MM.1S (cell line): ENCODE measurements around the gene CCDC150.

Experiments
- DNase-seq: peaks from one replicate; pipeline ENCODE4 v3.0.0-alpha.2; 2015
- H2AFZ ChIP-seq: fragments of 300-600 bp; sonication (generic); 2 replicates; pipeline ENCODE4 v1.6.0; 2016; ENCODE audit warnings: antibody characterized with exemption, low read length
- H3F3A ChIP-seq: fragments of 300-600 bp; sonication (generic); 2 replicates; pipeline ENCODE4 v1.6.1; 2016; ENCODE audit warnings: mild to moderate bottlenecking, antibody characterized with exemption, low read length, moderate library complexity, mixed read lengths; ENCODE audit not compliant: insufficient read depth
- H3K27ac ChIP-seq: fragments of 300-600 bp; sonication (generic); 2 replicates; pipeline ENCODE4 v1.5.1; 2016; ENCODE audit warnings: mild to moderate bottlenecking, low read length
- H3K27me3 ChIP-seq: fragments of 300-600 bp; sonication (generic); replicated peaks from 2 replicates; pipeline ENCODE4 v1.6.0; 2016; ENCODE audit warnings: low read length; ENCODE audit not compliant: insufficient read depth
- H3K36me3 ChIP-seq: fragments of 300-600 bp; sonication (generic); replicated peaks from 2 replicates; pipeline ENCODE4 v1.6.1; 2016; ENCODE audit warnings: mild to moderate bottlenecking, low read length, mixed read lengths; ENCODE audit not compliant: insufficient read depth
- H3K4me1 ChIP-seq: fragments of 300-600 bp; sonication (generic); 2 replicates; pipeline ENCODE4 v1.6.1; 2016; ENCODE audit warnings: low read length, mixed read lengths
- H3K4me2 ChIP-seq: fragments of 300-600 bp; sonication (generic); 2 replicates; pipeline ENCODE4 v1.6.0; 2016; ENCODE audit warnings: low read depth, low read length
- H3K4me3 ChIP-seq: fragments of 300-600 bp; sonication (generic); 2 replicates; pipeline ENCODE4 v1.5.1; 2016; ENCODE audit warnings: low read length, mixed read lengths
- H3K79me2 ChIP-seq: fragments of 300-600 bp; sonication (generic); 2 replicates; pipeline ENCODE4 v1.6.1; 2016; ENCODE audit warnings: mixed run types, low read length, mixed read lengths
- H3K9ac ChIP-seq: fragments of 300-600 bp; sonication (generic); 2 replicates; pipeline ENCODE4 v1.6.1; 2016; ENCODE audit warnings: low read length, mixed read lengths
- H3K9me2 ChIP-seq: fragments of 300-600 bp; sonication (generic); replicated peaks from 2 replicates; pipeline ENCODE4 v1.6.1; 2016; ENCODE audit warnings: mild to moderate bottlenecking, low read length, mixed read lengths; ENCODE audit not compliant: insufficient read depth
- H3K9me3 ChIP-seq: fragments of 300-600 bp; sonication (generic); replicated peaks from 2 replicates; pipeline ENCODE4 v1.6.1; 2016; ENCODE audit warnings: mild to moderate bottlenecking, low read length, mixed read lengths; ENCODE audit not compliant: insufficient read depth
- H4K20me1 ChIP-seq: fragments of 300-600 bp; sonication (generic); 2 replicates; pipeline ENCODE4 v1.6.1; 2016; ENCODE audit warnings: mild to moderate bottlenecking, low read length, moderate library complexity, mixed read lengths; ENCODE audit not compliant: insufficient read depth
- EZH2 ChIP-seq: fragments of 300-600 bp; sonication (generic); optimal IDR thresholded peaks from 2 replicates; pipeline ENCODE3; 2017; ENCODE audit warnings: low read depth, mild to moderate bottlenecking, antibody characterized with exemption, low read length, mixed read lengths
- EZH2phosphoT487 ChIP-seq: fragments of 300-600 bp; sonication (generic); IDR thresholded peaks from 2 replicates; pipeline ENCODE4 v1.6.1; 2018; ENCODE audit warnings: antibody characterized with exemption, low read length
- TF ChIP-seq, protein P1 (sequence below): fragments of 300-600 bp; sonication (generic); IDR thresholded peaks from 2 replicates; pipeline ENCODE4 v1.5.1; 2016; ENCODE audit warnings: antibody characterized with exemption, low read length, mixed read lengths

Gene CCDC150

DNA sequence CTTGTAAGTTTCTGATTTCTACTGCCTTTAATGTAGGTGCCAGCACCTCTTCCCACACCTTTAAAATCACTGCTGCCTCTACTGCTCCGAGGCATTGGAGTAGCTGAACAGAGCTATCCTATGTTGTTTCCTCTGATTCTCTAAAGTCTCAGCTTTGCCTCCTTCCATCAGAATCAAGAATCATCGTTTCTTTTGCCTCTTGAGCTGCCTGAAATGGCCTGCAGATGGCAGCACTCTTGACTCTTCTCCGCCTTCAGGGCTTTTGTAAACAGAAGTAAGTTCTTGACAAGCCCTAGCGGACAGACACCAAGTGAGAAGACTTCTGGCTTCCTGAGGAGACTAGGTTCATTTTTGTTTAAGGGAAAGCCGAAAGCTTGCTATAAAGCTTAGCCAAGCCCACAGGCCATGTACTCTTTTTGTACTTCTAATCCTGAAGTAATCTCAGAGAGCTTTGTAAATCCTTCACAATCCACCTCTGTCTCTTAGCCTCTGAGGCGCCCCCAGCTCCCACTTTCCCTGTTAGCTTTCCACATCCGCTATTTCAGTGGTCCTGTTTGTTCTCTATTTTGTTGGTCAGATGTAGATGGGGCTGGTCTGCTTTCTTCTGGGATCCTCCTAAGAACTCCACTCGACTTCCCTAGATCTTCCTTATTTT, 111.6 kb downstream of the CCDC150 start:
- no peaks in the 10 kb centered on the region for H4K20me1 ChIP-seq
- H2AFZ ChIP-seq, result no peak overlapping the region
- H3K27ac ChIP-seq, result no peak overlapping the region
- no peak overlapping the region for H3K4me3 ChIP-seq
- TF ChIP-seq, protein P1, sequence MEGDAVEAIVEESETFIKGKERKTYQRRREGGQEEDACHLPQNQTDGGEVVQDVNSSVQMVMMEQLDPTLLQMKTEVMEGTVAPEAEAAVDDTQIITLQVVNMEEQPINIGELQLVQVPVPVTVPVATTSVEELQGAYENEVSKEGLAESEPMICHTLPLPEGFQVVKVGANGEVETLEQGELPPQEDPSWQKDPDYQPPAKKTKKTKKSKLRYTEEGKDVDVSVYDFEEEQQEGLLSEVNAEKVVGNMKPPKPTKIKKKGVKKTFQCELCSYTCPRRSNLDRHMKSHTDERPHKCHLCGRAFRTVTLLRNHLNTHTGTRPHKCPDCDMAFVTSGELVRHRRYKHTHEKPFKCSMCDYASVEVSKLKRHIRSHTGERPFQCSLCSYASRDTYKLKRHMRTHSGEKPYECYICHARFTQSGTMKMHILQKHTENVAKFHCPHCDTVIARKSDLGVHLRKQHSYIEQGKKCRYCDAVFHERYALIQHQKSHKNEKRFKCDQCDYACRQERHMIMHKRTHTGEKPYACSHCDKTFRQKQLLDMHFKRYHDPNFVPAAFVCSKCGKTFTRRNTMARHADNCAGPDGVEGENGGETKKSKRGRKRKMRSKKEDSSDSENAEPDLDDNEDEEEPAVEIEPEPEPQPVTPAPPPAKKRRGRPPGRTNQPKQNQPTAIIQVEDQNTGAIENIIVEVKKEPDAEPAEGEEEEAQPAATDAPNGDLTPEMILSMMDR, result peak; percentile 78
- no peak for TF ChIP-seq EZH2phosphoT487
- H3F3A ChIP-seq, result no peaks in the 10 kb centered on the region
- H3K27me3 ChIP-seq, result no peaks in the 10 kb centered on the region
- no peaks in the 10 kb centered on the region for H3K79me2 ChIP-seq
- H3K9me3 ChIP-seq, result no peaks in the 10 kb centered on the region
- H3K4me1 ChIP-seq, result peaks cover 14% of the 10 kb centered on the region
- H3K9ac ChIP-seq, result no peak overlapping the region
- DNase-seq, result peak; percentile 63
- no peaks in the 10 kb centered on the region for H3K36me3 ChIP-seq
- H3K9me2 ChIP-seq, result no peaks in the 10 kb centered on the region
- H3K4me2 ChIP-seq, result no peak overlapping the region

DNA sequence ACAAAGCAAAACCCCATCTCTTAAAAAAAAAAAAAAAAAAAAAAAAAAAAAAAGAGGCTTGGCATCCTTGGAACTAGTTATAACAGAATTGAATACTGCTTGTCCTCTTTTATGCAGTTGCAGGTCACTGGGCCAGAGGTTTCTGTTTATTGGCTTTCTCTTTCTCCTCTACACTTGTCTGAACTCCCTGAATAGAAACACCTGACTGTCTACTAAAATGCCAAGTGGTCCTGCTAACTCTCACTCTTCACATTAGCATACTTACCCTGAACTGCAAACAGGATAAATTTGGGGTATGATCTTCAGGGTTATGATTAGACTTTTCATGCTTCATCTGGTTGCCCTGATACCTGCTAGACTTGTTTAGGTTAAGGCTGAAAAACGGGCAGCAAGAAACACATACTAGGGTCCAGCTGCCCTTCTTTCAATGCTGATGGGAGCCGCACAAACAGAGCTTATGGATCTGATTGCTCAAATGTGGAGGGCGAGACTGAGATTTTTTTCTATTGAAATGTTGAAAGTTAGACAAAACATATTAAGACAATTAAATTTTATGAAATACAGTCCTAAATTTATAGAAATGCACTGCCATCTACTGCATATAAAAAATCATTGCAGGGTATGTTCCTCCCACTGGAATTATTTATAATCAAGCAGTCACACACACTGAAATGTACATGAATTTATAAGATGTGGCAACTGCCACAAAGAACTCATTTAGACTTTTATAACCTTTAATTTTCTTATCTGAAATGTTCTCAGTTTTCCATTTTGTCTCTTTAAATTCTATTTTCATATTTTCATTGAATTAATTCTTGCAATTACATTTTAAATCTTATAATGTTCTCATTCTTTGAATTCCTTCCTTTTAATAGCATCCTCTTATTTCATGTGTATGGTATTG, 119.2 kb downstream of the CCDC150 start:
- H3K4me3 ChIP-seq, result no peak overlapping the region
- H4K20me1 ChIP-seq, result no peaks in the 10 kb centered on the region
- no peak for TF ChIP-seq EZH2
- TF ChIP-seq, protein P1, result peak; percentile 41

GRCh38 chr2:196759378-196759706, 119.8 kb downstream of the CCDC150 start:
- Histone ChIP-seq H3K4me1 (no peaks in the 10 kb centered on the region), H4K20me1 (no peaks in the 10 kb centered on the region), H3K9ac (no peak overlapping the region), H3F3A (no peaks in the 10 kb centered on the region), H2AFZ (no peak overlapping the region), H3K9me3 (no peaks in the 10 kb centered on the region), H3K27ac (no peak overlapping the region), H3K36me3 (no peaks in the 10 kb centered on the region), H3K9me2 (no peaks in the 10 kb centered on the region), H3K4me2 (no peak overlapping the region), H3K27me3 (no peaks in the 10 kb centered on the region), H3K79me2 (no peaks in the 10 kb centered on the region), H3K4me3 (no peak overlapping the region)
- TF ChIP-seq EZH2 (no peak), EZH2phosphoT487 (no peak)
- TF ChIP-seq, protein P1, result no peak
- DNase-seq, result no peak

More for the DNA sequence above, 119.2 kb downstream of the CCDC150 start:
- Histone ChIP-seq H3K4me1 (no peaks in the 10 kb centered on the region), H3K27me3 (no peaks in the 10 kb centered on the region), H3K79me2 (no peaks in the 10 kb centered on the region), H3K9ac (no peak overlapping the region), H3K9me3 (no peaks in the 10 kb centered on the region), H3K36me3 (no peaks in the 10 kb centered on the region), H3K27ac (no peak overlapping the region), H3K9me2 (no peaks in the 10 kb centered on the region), H3K4me2 (no peak overlapping the region), H2AFZ (no peak overlapping the region), H3F3A (no peaks in the 10 kb centered on the region)
- DNase-seq, result peak; percentile 18
